Measurements from ENCODE around the gene SETD7.

Gene SETD7

GRCh38 chr4:139556071-139556723 lies at the start of gene SETD7:
TSS of gene SETD7 (minus strand) at chr4:139556219. CDS start at chr4:139556137, 82 bp downstream.
- DNase-seq, result peak; percentile 74

- no peak for DNase-seq
Measured at GRCh38 chr4:139605516-139605915, 49.5 kb upstream of the SETD7 start.

- peak; percentile 63 for DNase-seq
Measured at GRCh38 chr4:139603576-139604410, 47.8 kb upstream of the SETD7 start.

- no peak for DNase-seq
Measured at GRCh38 chr4:139602776-139603360, 46.8 kb upstream of the SETD7 start.

- no peak for DNase-seq
Measured at GRCh38 chr4:139600662-139601061, 44.6 kb upstream of the SETD7 start.

GRCh38 chr4:139599594-139600374 lies 43.8 kb upstream of the SETD7 start:
- DNase-seq, result no peak

GRCh38 chr4:139599076-139599475 lies 43.1 kb upstream of the SETD7 start:
- DNase-seq, result no peak

GRCh38 chr4:139596684-139597279 lies 40.8 kb upstream of the SETD7 start:
- no peak for DNase-seq

GRCh38 chr4:139596034-139596683 lies 40.1 kb upstream of the SETD7 start:
- no peak for DNase-seq

GRCh38 chr4:139594591-139595185 lies 38.7 kb upstream of the SETD7 start:
- no peak for DNase-seq

GRCh38 chr4:139593091-139593564 lies 37.1 kb upstream of the SETD7 start:
- DNase-seq, result no peak

GRCh38 chr4:139589336-139590018 lies 33.5 kb upstream of the SETD7 start:
- DNase-seq, result no peak

GRCh38 chr4:139587446-139587845 lies 31.4 kb upstream of the SETD7 start:
- DNase-seq, result no peak

GRCh38 chr4:139585473-139585872 lies 29.5 kb upstream of the SETD7 start:
- DNase-seq, result no peak

- no peak for DNase-seq
Measured at GRCh38 chr4:139584784-139585183, 28.8 kb upstream of the SETD7 start.

- no peak for DNase-seq
Measured at GRCh38 chr4:139584013-139584412, 28.0 kb upstream of the SETD7 start.

GRCh38 chr4:139582044-139582443 lies 26.0 kb upstream of the SETD7 start:
- no peak for DNase-seq

GRCh38 chr4:139581096-139581495 lies 25.1 kb upstream of the SETD7 start:
- no peak for DNase-seq

GRCh38 chr4:139576219-139576618 lies 20.2 kb upstream of the SETD7 start:
- DNase-seq, result no peak

- DNase-seq, result no peak
Measured at GRCh38 chr4:139575072-139575471, 19.1 kb upstream of the SETD7 start.

GRCh38 chr4:139574641-139575040 lies 18.6 kb upstream of the SETD7 start:
- DNase-seq, result no peak
